H1 (cell line): ENCODE data around the gene C19orf12. TPM values are rescaled to one million over a fixed set of nuclear protein-coding genes. Genes with fewer than 3 reads are reported as not detected.

Source experiments
- CTCF ChIA-PET: fragments of 300-600 bp; sonication (Branson Sonifier 250); formaldehyde crosslinking; loops from one replicate; lab custom pipeline; 2021; ENCODE audit not compliant: partially characterized antibody; lab: Charles Lee
- POLR2A ChIA-PET: fragments of 300-600 bp; sonication (Branson Sonifier 250); formaldehyde crosslinking; loops from one replicate; lab custom pipeline; 2021; ENCODE audit warnings: inconsistent platforms; ENCODE audit not compliant: partially characterized antibody; lab: Charles Lee
- DNase-seq, 2 experiments: peaks; one replicate each; pipeline versions ENCODE4 v3.0.0 to v3.0.0-alpha.2; 2010 to 2022; ENCODE audit warnings: low spot score in 2 of 2, low read depth in 1 of 2, mixed read lengths in 1 of 2
- FAIRE-seq: peaks from 2 replicates; lab custom pipeline; 2011; peaks lifted over from hg19 to GRCh38; lab: Jason Lieb, UNC
- H2AFZ ChIP-seq: 2 replicates; pipeline ENCODE4 v1.8.1; 2012; ENCODE audit warnings: low read length, inconsistent platforms
- H2AK5ac ChIP-seq: 2 replicates; pipeline ENCODE4 v1.6.1; 2013; ENCODE audit warnings: low read depth, low read length
- H2BK120ac ChIP-seq: replicated peaks from 2 replicates; pipeline ENCODE3; 2013; ENCODE audit warnings: low read depth, low read length, inconsistent platforms
- H2BK12ac ChIP-seq: 2 replicates; pipeline ENCODE4 v1.6.1; 2013; ENCODE audit warnings: low read depth, low read length
- H2BK15ac ChIP-seq: 2 replicates; pipeline ENCODE4 v1.6.1; 2013; ENCODE audit warnings: low read length
- H2BK20ac ChIP-seq: 2 replicates; pipeline ENCODE4 v1.6.1; 2013; ENCODE audit warnings: low read length
- H2BK5ac ChIP-seq: 2 replicates; pipeline ENCODE4 v1.6.1; 2013; ENCODE audit warnings: low read depth, low read length
- H3K14ac ChIP-seq: 2 replicates; pipeline ENCODE4 v1.6.1; 2013; ENCODE audit warnings: inconsistent platforms; ENCODE audit not compliant: insufficient read length
- H3K18ac ChIP-seq: 2 replicates; pipeline ENCODE4 v1.6.1; 2013; ENCODE audit warnings: low read length; ENCODE audit errors: extremely low read depth
- H3K23ac ChIP-seq: 2 replicates; pipeline ENCODE4 v1.6.1; 2013; ENCODE audit warnings: inconsistent platforms; ENCODE audit not compliant: insufficient read length
- H3K23me2 ChIP-seq: 2 replicates; pipeline ENCODE4 v1.6.1; 2013; ENCODE audit warnings: low read depth, low read length
- H3K27ac ChIP-seq: 2 replicates; pipeline ENCODE4 v1.6.1; 2011; ENCODE audit warnings: low read depth, low read length, inconsistent platforms
- H3K27me3 ChIP-seq, 4 experiments: replicated peaks in 1 of 4; 1 replicate in 1 of 4; 2 replicates in 3 of 4; pipeline versions ENCODE4 v1.6.1 to v1.8.1; 2011 to 2013; ENCODE audit warnings: low read length in 3 of 4, mild to moderate bottlenecking in 3 of 4, inconsistent platforms in 2 of 4, mixed read lengths in 2 of 4, moderate library complexity in 1 of 4; ENCODE audit not compliant: control insufficient read depth in 3 of 4, insufficient read depth in 3 of 4; ENCODE audit errors: extremely low read depth in 1 of 4
- H3K36me3 ChIP-seq, 4 experiments: 2 replicates each; pipeline versions ENCODE4 v1.6.1 to v1.8.1; 2011 to 2013; ENCODE audit warnings: mild to moderate bottlenecking in 4 of 4, low read length in 3 of 4, moderate library complexity in 2 of 4, control low read depth in 1 of 4, inconsistent platforms in 1 of 4; ENCODE audit not compliant: insufficient read depth in 4 of 4, control insufficient read depth in 2 of 4
- H3K4ac ChIP-seq: replicated peaks from 2 replicates; pipeline ENCODE3; 2013; ENCODE audit warnings: low read length, low read depth, mixed read lengths, inconsistent platforms; ENCODE audit not compliant: insufficient read length
- H3K4me1 ChIP-seq, 4 experiments: replicated peaks in 1 of 4; 1 replicate in 1 of 4; 2 replicates in 3 of 4; pipeline versions ENCODE4 v1.6.1 to v1.8.1; 2011 to 2013; ENCODE audit warnings: low read length in 3 of 4, inconsistent platforms in 2 of 4, mixed read lengths in 1 of 4; ENCODE audit not compliant: insufficient read depth in 4 of 4, control insufficient read depth in 3 of 4
- H3K4me2 ChIP-seq, 2 experiments: 2 replicates each; pipeline versions ENCODE4 v1.6.1 to v1.8.1; 2011 to 2013; ENCODE audit warnings: low read depth in 2 of 2, low read length in 2 of 2, control low read depth in 1 of 2, inconsistent platforms in 1 of 2, mild to moderate bottlenecking in 1 of 2; ENCODE audit not compliant: insufficient read depth in 1 of 2
- H3K4me3 ChIP-seq, 4 experiments: fragments of 200-600, 300-600 bp in 1 of 4; sonication (generic), shearing (Covaris generic), sonication (Bioruptor Twin) in 1 of 4; 2 replicates each; pipeline versions ENCODE4 v1.5.1 to v1.8.1; 2011 to 2016; ENCODE audit warnings: low read length in 4 of 4, low read depth in 3 of 4, control low read depth in 2 of 4, inconsistent platforms in 2 of 4, mild to moderate bottlenecking in 2 of 4, mixed read lengths in 1 of 4, moderate library complexity in 1 of 4; ENCODE audit not compliant: insufficient read depth in 2 of 4; ENCODE audit errors: extremely low read depth in 1 of 4
- H3K56ac ChIP-seq: replicated peaks from 2 replicates; pipeline ENCODE3; 2013; ENCODE audit warnings: low read depth, mild to moderate bottlenecking, mixed read lengths, low read length, inconsistent platforms; ENCODE audit not compliant: insufficient read length
- H3K79me1 ChIP-seq: 2 replicates; pipeline ENCODE4 v1.6.1; 2013; ENCODE audit warnings: low read depth, low read length, control low read depth
- H3K79me2 ChIP-seq, 2 experiments: 2 replicates each; pipeline versions ENCODE4 v1.6.1 to v1.8.1; 2012 to 2013; ENCODE audit warnings: low read length in 2 of 2, mild to moderate bottlenecking in 2 of 2, inconsistent platforms in 1 of 2; ENCODE audit not compliant: insufficient read depth in 2 of 2, control insufficient read depth in 1 of 2
- H3K9ac ChIP-seq, 4 experiments: replicated peaks in 1 of 4; 1 replicate in 1 of 4; 2 replicates in 3 of 4; pipeline versions ENCODE4 v1.6.1 to v1.8.1; 2011 to 2013; ENCODE audit warnings: low read depth in 3 of 4, low read length in 3 of 4, control low read depth in 2 of 4, mild to moderate bottlenecking in 2 of 4, moderate library complexity in 2 of 4, inconsistent platforms in 1 of 4; ENCODE audit errors: extremely low read depth in 1 of 4
- H3K9me3 ChIP-seq, 2 experiments: 2 replicates each; pipeline versions ENCODE4 v1.6.1 to v1.8.1; 2012 to 2013; ENCODE audit warnings: mild to moderate bottlenecking in 2 of 2, moderate library complexity in 2 of 2, control low read depth in 1 of 2, inconsistent platforms in 1 of 2, low read depth in 1 of 2, low read length in 1 of 2, mixed read lengths in 1 of 2; ENCODE audit not compliant: insufficient read depth in 2 of 2
- H4K20me1 ChIP-seq, 2 experiments: replicated peaks in 1 of 2; 2 replicates each; pipeline versions ENCODE3 to v1.8.1; 2011 to 2013; ENCODE audit warnings: inconsistent platforms in 2 of 2, low read length in 2 of 2, mild to moderate bottlenecking in 1 of 2; ENCODE audit not compliant: insufficient read depth in 2 of 2, control insufficient read depth in 1 of 2
- H4K5ac ChIP-seq: 2 replicates; pipeline ENCODE4 v1.6.1; 2013; ENCODE audit warnings: low read length, low read depth, mixed read lengths, inconsistent platforms; ENCODE audit not compliant: insufficient read length
- H4K8ac ChIP-seq: 2 replicates; pipeline ENCODE4 v1.8.0; 2013; ENCODE audit warnings: mild to moderate bottlenecking, moderate library complexity, low read length, inconsistent platforms; ENCODE audit not compliant: insufficient read depth; ENCODE audit errors: extremely low read depth
- H4K91ac ChIP-seq: replicated peaks from 2 replicates; pipeline ENCODE3; 2013; ENCODE audit warnings: low read length, mixed read lengths, inconsistent platforms; ENCODE audit not compliant: insufficient read length
- CBX8 ChIP-seq: fragments of 300-800, 300-1000 bp; sonication (generic); IDR thresholded peaks from 2 replicates; pipeline ENCODE4 v1.7.1; 2016; ENCODE audit warnings: low read depth, low read length, borderline replicate concordance
- CHD2 ChIP-seq: IDR thresholded peaks from 2 replicates; pipeline ENCODE4 v1.6.1; 2012; ENCODE audit warnings: low read length, improper control_type of control experiment
- FOSL1 ChIP-seq: IDR thresholded peaks from 2 replicates; pipeline ENCODE4 v1.6.1; 2011; ENCODE audit warnings: mild to moderate bottlenecking, low read depth, low read length, moderate library complexity; ENCODE audit not compliant: insufficient read depth
- SP1 ChIP-seq: IDR thresholded peaks from 2 replicates; pipeline ENCODE4 v1.6.1; 2011; ENCODE audit warnings: low read depth, low read length
- TAF7 ChIP-seq: optimal IDR thresholded peaks from 2 replicates; pipeline ENCODE3; 2011; ENCODE audit warnings: low read depth, mild to moderate bottlenecking, inconsistent platforms, low read length, moderate library complexity, borderline replicate concordance
- TBP ChIP-seq: IDR thresholded peaks from 2 replicates; pipeline ENCODE4 v1.6.1; 2011; ENCODE audit warnings: low read depth, low read length, improper control_type of control experiment
- WGBS, 2 experiments: shearing (Covaris generic) in 1 of 2; methylation state at CpG; one replicate each; pipeline versions ENCODE4 v1.1.6 to v1.1.7; 2013 to 2015; ENCODE audit warnings: low lambda C conversion rate in 2 of 2, mixed read lengths in 2 of 2, inconsistent platforms in 1 of 2, low coverage in 1 of 2, missing lambda C conversion rate in 1 of 2; ENCODE audit not compliant: insufficient replicate concordance in 2 of 2, insufficient coverage in 1 of 2, insufficient read length in 1 of 2; ENCODE audit errors: extremely low coverage in 1 of 2, missing lambda C conversion rate in 1 of 2; 5-methylcytosine and 5-hydroxymethylcytosine counted together
- polyA plus RNA-seq, 7 experiments: library from polyadenylated mRNA; depleted of rRNA in 3 of 7; stranded (reverse) in 5 of 7; unstranded in 2 of 7; fragments of >200 nt in 5 of 7; fragments of 200-250 nt in 2 of 7; gene quantifications; 1 replicate in 5 of 7; 2 replicates in 1 of 7; 4 replicates in 1 of 7; pipeline versions ENCODE4 v1.2.1 to v1.2.3, GENCODE V29; 2011 to 2013; ENCODE audit warnings: missing spikeins in 2 of 7, mixed read lengths in 2 of 7
- total RNA-seq: library from RNA; stranded (reverse); fragmentation: NEBNext Ultra II Directional; extraction: Animal tissue kit (Norgen Biotek cat#: 25700); gene quantifications from 2 replicates; pipeline ENCODE4 v1.2.1, GENCODE V29; 2021
- TF ChIP-seq, protein P1 (sequence below): IDR thresholded peaks from 2 replicates; pipeline ENCODE4 v1.6.1; 2012; ENCODE audit warnings: low read length, inconsistent platforms
- TF ChIP-seq, protein P2 (sequence below), 3 experiments: IDR thresholded peaks; 1 replicate in 2 of 3; 2 replicates in 1 of 3; pipeline versions ENCODE4 v1.5.1 to v1.6.1; 2011; ENCODE audit warnings: low read length in 3 of 3, mild to moderate bottlenecking in 3 of 3, inconsistent platforms in 2 of 3, low read depth in 1 of 3, moderate library complexity in 1 of 3; ENCODE audit not compliant: insufficient read depth in 1 of 3; ENCODE audit errors: control extremely low read depth in 1 of 3

C19orf12 gene
- total and polyA plus RNA-seq, 2 of the 8 experiments (the other 6 are each of a cell fraction or from before 2014, with no cell fraction given) = 10.7 to 11.9 TPM

DNA sequence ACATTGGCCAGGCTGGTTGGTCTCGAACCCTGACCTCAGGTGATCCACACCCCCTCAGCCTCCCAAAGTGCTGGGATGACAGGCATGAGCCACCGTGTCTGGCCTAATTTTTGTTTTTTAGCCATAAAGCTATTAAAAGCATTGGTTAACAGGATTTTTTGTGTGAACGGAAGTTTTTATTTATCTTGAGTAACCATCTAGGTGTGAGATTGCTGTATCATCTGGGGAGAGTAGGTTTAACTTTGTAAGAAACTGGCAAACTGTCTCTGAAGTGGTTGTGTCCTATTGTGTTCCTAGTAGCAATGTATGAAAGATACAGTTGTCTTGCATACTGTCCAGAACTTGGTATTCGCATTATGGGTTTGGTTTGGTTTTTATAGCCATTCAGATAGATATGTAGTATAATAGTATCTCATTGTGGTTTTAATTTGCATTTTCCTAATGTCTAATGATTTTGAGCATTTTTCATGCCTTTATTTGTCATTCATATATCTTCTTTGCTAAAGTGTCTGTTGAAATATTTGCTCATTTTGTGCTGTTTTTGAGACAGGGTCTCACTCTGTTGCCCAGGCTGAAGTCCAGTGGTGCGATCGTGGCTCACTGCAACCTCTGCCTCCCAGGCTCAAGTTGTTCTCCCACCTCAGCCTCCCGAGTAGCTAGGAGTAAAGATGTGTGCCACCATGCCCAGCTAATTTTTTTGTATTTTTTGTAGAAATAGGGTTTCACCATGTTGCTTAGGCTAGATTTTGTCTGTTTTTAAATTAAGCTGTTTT is 63.3 kb downstream of the C19orf12 start:
- H3K79me1 ChIP-seq = no peaks in the 10 kb centered on the region
- H3K27me3 ChIP-seq = no peaks in the 10 kb centered on the region
- H2AFZ ChIP-seq = no peak overlapping the region
- no peaks in the 10 kb centered on the region for H3K79me2 ChIP-seq
- H3K56ac ChIP-seq = no peak overlapping the region
- no peak overlapping the region for H3K4me2 ChIP-seq
- ChIA-PET CTCF (interaction anchor here (1.5 kb wide), 1 partner anchor 12 kb away, joined by 3 read pairs; no protein-coding TSS in a partner anchor), POLR2A (no interaction called here)
- H2BK20ac ChIP-seq = no peak overlapping the region
- H3K14ac ChIP-seq = no peak overlapping the region
- WGBS, 2 experiments = 95% methylated on average over 7 of the region's 7 CpGs; no CpG with 5 or more reads in 1 of the 2 experiments
- no peak for DNase-seq
- H3K4ac ChIP-seq = no peak overlapping the region
- H3K27ac ChIP-seq = no peak overlapping the region
- no peak overlapping the region for H4K5ac ChIP-seq
- H3K4me1 ChIP-seq = no peaks in the 10 kb centered on the region
- H3K23me2 ChIP-seq = no peaks in the 10 kb centered on the region
- no peak overlapping the region for H3K9ac ChIP-seq
- H3K18ac ChIP-seq = no peak overlapping the region
- no peaks in the 10 kb centered on the region for H4K20me1 ChIP-seq
- H3K23ac ChIP-seq = no peak overlapping the region
- H2BK12ac ChIP-seq = no peak overlapping the region
- no peak overlapping the region for H2AK5ac ChIP-seq
- 0 out of 4 replicates have a peak, but pooled peaks cover 0 to 7% of the 10 kb centered on the region in 2 experiments for H3K9me3 ChIP-seq
- H2BK5ac ChIP-seq = no peak overlapping the region
- H3K36me3 ChIP-seq = no peaks in the 10 kb centered on the region
- H4K8ac ChIP-seq = no peak overlapping the region
- H4K91ac ChIP-seq = no peak overlapping the region
- H3K4me3 ChIP-seq = no peak overlapping the region
- H2BK15ac ChIP-seq = no peak overlapping the region
- FAIRE-seq = no peak
- no peak overlapping the region for H2BK120ac ChIP-seq
- TF ChIP-seq SP1 = no peak
- TF ChIP-seq CBX8 = no peak
- TF ChIP-seq TBP = no peak
- TF ChIP-seq CHD2 = no peak
- TF ChIP-seq, protein P1, sequence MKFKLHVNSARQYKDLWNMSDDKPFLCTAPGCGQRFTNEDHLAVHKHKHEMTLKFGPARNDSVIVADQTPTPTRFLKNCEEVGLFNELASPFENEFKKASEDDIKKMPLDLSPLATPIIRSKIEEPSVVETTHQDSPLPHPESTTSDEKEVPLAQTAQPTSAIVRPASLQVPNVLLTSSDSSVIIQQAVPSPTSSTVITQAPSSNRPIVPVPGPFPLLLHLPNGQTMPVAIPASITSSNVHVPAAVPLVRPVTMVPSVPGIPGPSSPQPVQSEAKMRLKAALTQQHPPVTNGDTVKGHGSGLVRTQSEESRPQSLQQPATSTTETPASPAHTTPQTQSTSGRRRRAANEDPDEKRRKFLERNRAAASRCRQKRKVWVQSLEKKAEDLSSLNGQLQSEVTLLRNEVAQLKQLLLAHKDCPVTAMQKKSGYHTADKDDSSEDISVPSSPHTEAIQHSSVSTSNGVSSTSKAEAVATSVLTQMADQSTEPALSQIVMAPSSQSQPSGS = no peak
- TF ChIP-seq, protein P2, sequence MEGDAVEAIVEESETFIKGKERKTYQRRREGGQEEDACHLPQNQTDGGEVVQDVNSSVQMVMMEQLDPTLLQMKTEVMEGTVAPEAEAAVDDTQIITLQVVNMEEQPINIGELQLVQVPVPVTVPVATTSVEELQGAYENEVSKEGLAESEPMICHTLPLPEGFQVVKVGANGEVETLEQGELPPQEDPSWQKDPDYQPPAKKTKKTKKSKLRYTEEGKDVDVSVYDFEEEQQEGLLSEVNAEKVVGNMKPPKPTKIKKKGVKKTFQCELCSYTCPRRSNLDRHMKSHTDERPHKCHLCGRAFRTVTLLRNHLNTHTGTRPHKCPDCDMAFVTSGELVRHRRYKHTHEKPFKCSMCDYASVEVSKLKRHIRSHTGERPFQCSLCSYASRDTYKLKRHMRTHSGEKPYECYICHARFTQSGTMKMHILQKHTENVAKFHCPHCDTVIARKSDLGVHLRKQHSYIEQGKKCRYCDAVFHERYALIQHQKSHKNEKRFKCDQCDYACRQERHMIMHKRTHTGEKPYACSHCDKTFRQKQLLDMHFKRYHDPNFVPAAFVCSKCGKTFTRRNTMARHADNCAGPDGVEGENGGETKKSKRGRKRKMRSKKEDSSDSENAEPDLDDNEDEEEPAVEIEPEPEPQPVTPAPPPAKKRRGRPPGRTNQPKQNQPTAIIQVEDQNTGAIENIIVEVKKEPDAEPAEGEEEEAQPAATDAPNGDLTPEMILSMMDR (IDR thresholded peaks at IDR 0.05; ENCODE audit: control extremely low read depth in 1 of 3, insufficient read depth in 1 of 3, low read depth in 1 of 3, low read length in 3 of 3) = no peak
- no peak for TF ChIP-seq TAF7
- no peak for TF ChIP-seq FOSL1
